ENCODE measurements around the gene C3orf33. TPM values are rescaled to one million over a fixed set of nuclear protein-coding genes. Genes with fewer than 3 reads are reported as not detected.

The C3orf33 gene
- polyA plus RNA-seq, 4 donors: 10.7 to 18.6 (median 13.7) TPM

DNA sequence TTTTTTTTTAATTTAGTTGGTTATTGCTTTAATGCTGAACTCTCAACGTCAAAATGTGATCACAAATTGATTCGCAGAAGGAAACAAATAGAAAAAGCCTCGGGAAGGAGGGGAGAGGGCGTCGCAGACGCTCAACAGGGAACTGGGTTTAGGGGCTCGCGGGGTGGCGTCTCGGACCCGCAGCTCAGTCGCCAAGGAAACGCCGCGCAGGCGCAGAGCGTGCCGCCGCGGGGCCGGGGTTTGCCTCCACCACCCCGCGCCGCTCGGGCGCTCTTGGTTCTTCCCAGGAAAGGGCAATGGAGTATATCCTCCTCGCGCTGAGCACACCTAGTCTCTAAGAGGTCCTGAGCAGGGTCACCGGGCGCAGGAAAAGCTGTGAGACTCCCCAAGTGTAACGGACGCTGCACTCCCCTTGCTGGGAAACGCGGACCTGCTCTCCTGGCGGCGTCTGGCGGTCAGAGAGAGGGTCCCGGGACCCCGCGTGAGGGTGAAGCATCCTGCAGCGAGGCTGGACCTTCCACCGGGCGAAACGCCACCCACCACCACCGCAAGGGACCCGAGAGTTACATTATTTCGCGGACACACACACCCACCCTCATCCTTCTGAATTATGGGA lies 62.0 kb downstream of the C3orf33 start:
- peak in 2 of 4 donors; percentile 62 to 74 for DNase-seq (ENCODE audit: low read depth in 4 of 4, low spot score in 3 of 4)

DNA sequence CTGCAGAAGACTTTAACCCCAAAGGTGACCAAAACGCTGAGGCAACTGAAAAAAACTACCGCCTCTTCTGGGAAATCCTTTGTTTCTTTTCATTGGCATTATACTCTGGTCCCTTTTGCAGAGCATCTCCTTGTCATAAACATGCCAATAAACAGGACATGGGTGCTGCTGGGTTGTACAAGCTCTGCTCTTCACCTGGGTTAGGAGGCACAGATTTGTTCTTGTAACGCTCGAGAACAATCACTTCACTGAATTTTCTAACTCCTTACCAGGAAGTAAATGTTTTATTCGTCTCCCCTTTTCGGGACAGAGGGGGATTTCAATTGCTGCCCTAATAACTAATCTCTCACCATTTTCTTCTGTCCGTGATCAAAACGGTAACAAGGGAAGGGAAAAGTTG lies 62.5 kb downstream of the C3orf33 start:
- DNase-seq (ENCODE audit: low read depth in 4 of 4, low spot score in 3 of 4): no peak

DNA sequence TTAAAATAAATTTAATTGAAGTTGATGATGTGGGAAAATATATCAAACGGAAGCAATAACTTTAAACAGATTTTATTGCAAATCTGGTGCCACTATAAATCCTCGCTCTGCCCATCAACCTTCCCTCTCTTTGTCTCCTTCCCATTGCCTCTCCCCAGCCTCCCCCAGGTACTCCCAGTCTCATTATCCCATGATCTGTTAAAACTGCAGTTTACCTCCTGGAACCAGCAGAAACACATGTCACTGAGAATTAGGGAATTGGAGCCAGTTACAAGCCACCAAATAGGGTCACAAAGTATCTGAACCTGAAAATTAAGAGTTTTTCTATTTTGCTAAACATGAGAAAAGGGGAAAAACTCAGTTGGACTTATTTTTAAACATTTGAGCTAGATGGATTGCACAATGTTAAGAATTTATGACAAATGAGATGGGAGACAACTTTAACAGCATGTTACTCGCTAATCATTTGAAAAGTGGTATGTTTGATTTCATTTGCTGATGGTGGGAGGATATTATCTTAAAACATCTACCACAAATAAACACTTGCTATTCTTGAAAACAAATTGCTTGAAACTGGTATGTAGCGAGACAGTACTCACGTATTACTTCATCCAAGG lies 63.6 kb downstream of the C3orf33 start:
- DNase-seq (ENCODE audit: low read depth in 4 of 4, low spot score in 3 of 4): no peak

DNA sequence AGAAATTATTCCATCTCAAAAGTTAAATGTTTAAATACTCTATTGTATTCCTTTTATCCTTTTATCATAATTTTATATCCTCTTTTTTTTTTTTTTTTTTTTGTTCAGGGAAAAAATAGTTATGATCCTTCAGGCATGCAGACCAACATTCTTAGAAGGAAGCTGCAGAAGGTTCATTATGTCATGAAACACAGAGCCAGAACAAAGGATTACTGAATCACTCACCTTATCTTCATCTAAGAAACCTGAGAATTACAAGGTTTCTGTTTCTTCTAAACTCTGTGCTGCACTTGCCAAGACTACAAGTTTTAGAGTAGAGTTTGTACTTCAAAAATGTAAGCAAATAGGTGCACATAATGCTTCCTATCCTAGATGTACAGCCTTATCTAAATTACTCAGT lies 64.5 kb downstream of the C3orf33 start:
- DNase-seq (ENCODE audit: low read depth in 4 of 4, low spot score in 3 of 4): no peak

DNA sequence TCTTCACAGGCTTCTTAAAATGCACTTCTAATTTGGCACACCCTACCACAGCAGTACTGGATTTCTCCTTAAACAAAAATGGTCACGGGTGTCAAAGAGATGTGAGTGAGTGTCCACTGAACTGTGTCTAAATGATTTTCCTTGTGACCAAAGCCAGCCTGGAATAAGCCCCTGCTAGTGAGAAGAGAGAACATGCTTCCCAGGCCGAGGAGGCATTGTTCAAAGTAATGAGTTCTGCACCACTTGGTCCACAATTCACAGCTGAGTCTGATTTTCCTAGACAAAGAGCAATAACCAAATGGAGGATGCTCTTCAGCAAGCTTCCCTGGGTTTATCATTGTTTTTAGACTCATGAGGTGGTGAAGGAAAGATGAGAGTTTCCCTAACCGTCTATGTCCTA lies 65.0 kb downstream of the C3orf33 start:
- no peak for DNase-seq (ENCODE audit: low read depth in 4 of 4, low spot score in 3 of 4)

DNA sequence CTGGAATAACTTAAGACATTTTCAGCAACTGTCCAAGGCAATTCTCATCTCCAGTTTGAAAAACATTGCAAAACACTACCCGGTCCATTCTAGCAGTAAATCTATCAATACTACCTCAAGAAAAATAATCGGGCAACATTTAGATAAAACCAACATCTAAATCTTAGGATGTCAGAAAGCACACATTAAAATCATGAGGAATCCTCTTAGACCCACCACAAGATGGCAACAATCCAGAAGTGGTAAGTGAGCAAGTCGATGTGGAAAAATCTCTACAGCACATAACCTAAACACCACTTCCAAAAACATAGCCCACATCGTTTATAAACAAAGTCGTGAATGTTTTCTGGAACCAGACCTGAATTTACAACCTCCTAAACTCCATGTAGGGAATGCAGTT lies 66.9 kb downstream of the C3orf33 start:
- no peak for DNase-seq (ENCODE audit: low read depth in 4 of 4, low spot score in 3 of 4)

DNA sequence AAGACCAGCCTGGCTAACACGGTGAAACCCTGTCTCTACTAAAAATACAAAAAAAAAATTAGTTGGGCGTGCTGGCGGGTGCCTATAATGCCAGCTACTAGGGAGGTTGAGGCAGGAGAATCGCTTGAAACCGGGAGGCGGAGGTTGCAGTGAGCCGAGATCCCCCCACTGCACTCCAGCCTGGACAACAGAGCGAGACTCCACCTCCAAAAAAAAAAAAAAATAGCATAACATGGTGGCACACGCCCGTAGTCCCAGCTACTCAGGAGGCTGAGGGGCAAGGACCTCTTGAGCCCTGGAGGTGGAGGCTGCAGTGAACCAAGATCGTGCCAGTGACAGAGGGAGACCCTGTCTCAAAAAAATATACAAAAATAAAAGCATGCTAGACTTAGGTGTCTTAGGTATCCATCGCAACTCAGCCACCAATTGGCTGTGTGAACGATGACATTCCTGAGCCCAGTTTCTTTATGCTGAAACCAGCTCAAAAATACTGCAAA lies 67.5 kb downstream of the C3orf33 start:
- DNase-seq (ENCODE audit: low read depth in 4 of 4, low spot score in 3 of 4): no peak

DNA sequence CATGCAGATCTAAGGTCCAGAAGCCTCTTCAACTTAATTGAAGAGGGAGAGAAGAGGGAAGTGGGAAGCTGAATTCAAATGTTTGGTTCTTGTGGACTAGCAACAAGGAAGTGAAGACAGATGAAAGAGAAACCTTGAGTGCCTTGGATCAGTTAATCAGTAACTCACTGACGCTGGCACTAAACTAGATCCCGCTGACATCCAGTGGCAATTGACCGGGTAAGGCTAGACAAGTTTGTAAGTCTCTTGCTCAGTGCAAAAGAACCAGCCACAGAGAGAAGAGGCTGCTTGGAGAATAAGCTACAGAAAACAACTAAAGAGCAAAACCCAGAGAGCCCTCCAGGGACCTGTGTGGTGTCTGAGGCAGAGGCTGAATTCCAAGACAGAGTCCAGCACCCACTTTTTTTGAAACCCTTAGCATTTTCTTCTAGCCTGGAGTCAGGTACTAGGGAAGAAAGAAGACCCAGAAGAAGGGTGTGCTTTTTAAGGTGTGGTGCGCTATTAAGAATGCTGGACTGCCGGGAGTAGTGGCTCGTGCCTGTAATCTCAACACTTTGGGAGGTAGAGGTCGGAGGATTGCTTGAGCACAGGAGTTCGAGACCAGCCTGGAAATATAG lies 68.1 kb downstream of the C3orf33 start:
- peak in 2 of 4 donors; percentile 72 to 81 for DNase-seq (ENCODE audit: low read depth in 4 of 4, low spot score in 3 of 4)

DNA sequence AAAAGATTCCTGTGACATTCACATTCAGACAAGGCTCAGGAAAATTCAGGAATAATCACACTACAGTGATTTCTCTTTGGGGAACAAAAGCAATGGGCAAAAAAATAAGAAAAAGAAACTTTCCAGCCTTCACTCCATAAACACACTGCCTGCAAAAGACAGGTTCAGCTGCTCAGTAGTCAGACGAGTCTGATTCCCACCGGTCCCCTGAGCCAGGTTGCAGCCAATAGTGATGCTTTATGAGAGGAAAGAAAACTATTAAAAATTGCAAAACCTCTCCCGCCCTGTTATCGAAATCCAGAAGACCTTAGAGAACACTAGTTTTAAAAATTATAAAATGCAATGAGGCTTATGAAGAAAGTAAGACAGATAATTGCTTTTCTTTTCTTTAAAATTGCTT lies 69.7 kb downstream of the C3orf33 start:
- DNase-seq (ENCODE audit: low read depth in 4 of 4, low spot score in 3 of 4): no peak

DNA sequence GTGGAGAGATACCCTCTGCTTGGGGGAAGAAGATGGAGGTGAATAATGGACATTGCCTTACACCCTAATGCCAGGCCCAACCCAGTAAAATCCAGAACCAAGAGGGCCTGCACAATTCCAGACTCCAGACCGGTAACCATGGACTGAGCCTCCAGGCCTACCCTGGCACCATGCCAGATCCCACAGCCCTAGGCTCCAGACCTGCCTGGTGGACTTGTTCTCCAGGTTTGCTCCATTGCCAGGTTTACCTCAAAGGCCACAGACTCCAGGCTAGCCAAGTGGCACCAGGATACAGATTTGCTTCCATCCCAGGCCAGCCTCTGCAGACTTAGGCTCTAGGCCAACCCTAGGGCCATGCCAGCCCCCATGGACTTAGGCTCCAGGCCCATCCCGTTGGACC lies 75.2 kb downstream of the C3orf33 start:
- DNase-seq (ENCODE audit: low read depth in 4 of 4, low spot score in 3 of 4): no peak

DNA sequence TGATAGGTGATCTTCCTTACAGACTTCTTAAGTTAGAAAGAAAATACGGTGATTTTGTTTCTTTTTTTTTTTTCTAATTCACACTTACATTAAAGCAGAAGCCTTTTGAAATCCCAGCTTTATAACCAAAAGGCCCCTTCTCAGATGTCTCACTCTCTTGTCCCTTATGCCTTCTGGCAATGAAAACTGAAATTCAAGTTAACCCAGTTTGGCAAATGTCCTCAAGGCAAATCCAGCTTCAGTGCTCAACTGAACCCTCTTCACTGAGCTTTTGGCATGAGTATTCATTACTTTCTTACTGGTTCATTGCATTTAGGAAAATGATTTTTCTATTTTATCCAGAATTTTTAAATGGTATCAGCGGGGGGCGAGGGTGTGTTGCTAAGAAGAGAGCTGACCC lies 78.2 kb downstream of the C3orf33 start:
- no peak for DNase-seq (ENCODE audit: low read depth in 4 of 4, low spot score in 3 of 4)

DNA sequence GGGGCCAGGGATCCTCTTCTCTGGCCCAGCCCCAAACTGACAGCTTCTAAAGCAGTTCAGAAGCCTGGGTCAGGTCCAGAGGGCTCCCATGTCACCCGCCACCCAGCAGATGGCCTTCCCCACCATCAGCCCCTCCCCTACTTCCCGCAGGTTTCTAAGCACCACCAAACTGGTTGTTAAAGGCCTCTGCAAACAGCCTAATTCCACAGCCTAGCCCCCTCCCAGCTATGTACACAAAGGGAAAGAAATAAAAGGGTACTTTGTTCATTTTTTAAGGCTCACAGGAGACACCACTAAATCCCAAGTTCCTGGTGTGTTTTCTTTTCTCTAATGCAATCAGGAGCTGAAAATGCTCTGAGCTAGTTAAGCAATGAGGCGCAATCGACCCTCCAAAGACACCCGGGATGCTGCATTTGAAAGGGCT lies 91.8 kb downstream of the C3orf33 start:
- no peak for DNase-seq (ENCODE audit: low read depth in 4 of 4, low spot score in 3 of 4)

Other genes with a start within 250 kb of the C3orf33 start
- 10 to 100 TPM; 10.1 to 10.5 (median 10.3) TPM for gene PLCH1, start 61.2 kb downstream of the C3orf33 start, polyA plus RNA-seq (ENCODE audit: insufficient read length in 4 of 4)
- gene SLC33A1, start 48.1 kb upstream of the C3orf33 start, polyA plus RNA-seq (ENCODE audit: insufficient read length in 4 of 4): 10 to 100 TPM; 35.1 to 44.4 (median 40.2) TPM
- 10 to 100 TPM; 63.7 to 77.8 (median 72.9) TPM for gene GMPS, start 64.4 kb upstream of the C3orf33 start, polyA plus RNA-seq (ENCODE audit: insufficient read length in 4 of 4)